Esophagus squamous epithelium (tissue), 4 donors: ENCODE measurements around the gene SLC24A4.

ENCODE experiments used
- POLR2A ChIP-seq, 4 donors: fragments of 450-650 bp; IDR thresholded peaks; one replicate each; pipeline ENCODE4 v1.6.1; 2017; ENCODE audit warnings: antibody characterized with exemption in 4 of 4, mild to moderate bottlenecking in 4 of 4, moderate library complexity in 3 of 4
- TF ChIP-seq, protein P1 (sequence below), 6 experiments: fragments of 450-650 bp in 4 of 6; fragments of 200-600 bp in 2 of 6; sonication (generic) in 2 of 6; IDR thresholded peaks; one replicate each; pipeline ENCODE4 v1.5.1; 2016 to 2019; ENCODE audit warnings: antibody characterized with exemption in 6 of 6, mild to moderate bottlenecking in 4 of 6, moderate library complexity in 4 of 6

DNA sequence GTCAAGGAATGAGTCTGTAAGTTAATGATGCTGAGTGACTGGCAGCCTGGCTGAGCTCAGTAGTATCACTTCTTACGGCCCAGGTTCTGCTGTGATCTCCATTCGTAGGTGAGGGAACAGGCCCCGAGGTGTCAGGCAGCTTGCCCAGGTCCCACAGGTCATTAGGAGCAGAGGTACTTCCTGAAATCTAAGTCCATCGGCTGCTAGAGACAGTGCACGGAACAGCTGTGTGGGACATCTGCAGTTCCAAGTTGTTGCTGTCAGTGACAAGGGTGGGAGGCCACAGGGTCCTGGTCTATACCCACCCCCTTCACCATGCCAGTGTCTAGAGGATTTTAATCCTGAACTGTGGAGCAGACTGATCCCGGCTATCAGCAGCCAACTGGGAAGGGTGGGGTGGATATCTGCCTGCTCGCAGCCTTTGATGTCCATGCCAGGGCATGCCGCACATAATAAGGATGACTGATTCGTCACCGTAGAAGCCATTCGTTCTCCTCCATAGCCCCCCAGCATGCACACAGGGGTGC is 108.3 kb downstream of the SLC24A4 start:
- TF ChIP-seq POLR2A (IDR thresholded peaks at IDR 0.05), result no peak
- TF ChIP-seq, protein P1, sequence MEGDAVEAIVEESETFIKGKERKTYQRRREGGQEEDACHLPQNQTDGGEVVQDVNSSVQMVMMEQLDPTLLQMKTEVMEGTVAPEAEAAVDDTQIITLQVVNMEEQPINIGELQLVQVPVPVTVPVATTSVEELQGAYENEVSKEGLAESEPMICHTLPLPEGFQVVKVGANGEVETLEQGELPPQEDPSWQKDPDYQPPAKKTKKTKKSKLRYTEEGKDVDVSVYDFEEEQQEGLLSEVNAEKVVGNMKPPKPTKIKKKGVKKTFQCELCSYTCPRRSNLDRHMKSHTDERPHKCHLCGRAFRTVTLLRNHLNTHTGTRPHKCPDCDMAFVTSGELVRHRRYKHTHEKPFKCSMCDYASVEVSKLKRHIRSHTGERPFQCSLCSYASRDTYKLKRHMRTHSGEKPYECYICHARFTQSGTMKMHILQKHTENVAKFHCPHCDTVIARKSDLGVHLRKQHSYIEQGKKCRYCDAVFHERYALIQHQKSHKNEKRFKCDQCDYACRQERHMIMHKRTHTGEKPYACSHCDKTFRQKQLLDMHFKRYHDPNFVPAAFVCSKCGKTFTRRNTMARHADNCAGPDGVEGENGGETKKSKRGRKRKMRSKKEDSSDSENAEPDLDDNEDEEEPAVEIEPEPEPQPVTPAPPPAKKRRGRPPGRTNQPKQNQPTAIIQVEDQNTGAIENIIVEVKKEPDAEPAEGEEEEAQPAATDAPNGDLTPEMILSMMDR (IDR thresholded peaks at IDR 0.05), result no peak
